ENCODE data around the gene NUDT3.
"Not testable (repeated sequence)": the region's sequence is repeated elsewhere in the genome, so short reads cannot be mapped to it uniquely, and the experiment has no call there.

NUDT3 gene

DNA sequence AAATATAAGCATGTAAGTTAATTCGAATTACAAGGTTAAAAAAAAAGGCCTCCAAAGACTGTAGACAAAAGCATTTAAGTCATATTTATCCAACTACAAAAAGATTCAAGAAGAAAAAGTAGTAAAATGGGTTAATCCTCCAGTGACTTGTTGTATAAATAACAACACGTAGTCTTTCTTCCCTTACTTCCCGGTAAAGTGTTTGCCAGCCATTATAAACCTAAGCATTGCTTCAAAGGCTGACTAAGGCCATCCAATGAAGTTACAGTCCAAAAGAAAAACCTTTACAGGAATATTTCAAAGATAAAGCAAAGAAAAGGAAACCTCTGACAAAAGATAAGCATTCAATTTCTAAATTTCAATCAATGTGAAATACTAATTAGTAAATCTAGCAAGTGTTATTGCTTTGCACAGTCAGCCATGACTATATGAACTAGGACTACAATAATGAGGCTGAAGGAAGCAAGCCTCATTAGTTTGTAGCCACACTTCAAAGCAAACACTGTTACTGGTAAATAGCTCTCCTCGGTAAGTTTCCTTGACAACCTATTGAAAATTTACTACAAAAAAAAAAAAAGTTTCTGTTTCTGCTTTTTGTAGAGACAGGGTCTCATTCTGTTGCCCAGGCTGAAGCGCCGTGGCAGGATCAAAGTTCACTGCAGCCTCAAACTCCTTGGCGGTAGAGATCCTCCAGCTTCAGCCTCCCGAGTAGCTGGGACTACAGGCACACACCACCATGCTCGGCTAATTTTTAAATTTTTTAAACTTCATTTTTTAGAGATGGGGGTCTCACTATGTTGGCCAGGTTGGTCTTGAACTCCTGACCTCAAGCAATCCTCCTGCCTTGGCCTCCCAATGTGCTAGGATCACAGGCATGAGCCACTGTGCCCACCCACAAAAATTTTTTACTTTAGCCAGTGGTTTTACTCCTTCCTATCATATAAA is 46.0 kb downstream of the NUDT3 start:
- no peak for DNase-seq (ENCODE audit: low read depth in 4 of 4, low spot score in 1 of 4)

DNA sequence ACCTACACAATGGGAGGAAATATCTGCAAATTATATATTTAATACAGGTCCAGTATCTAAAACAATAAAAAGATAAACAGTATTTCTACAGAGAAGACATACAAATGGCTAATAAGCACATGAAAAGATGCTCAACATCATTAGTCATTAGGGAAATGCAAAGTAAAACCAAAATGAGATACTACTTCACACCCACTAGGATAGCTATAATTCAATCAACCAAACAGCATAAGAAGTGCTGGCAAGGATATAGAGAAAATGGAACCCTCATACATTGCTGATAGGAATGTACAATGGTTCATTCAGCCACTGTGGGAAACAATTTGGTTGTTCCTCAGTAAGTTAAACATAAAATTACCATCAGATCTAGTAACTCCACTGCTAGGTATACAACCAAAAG is 48.7 kb downstream of the NUDT3 start:
- DNase-seq (ENCODE audit: low read depth in 4 of 4, low spot score in 1 of 4) = no peak

DNA sequence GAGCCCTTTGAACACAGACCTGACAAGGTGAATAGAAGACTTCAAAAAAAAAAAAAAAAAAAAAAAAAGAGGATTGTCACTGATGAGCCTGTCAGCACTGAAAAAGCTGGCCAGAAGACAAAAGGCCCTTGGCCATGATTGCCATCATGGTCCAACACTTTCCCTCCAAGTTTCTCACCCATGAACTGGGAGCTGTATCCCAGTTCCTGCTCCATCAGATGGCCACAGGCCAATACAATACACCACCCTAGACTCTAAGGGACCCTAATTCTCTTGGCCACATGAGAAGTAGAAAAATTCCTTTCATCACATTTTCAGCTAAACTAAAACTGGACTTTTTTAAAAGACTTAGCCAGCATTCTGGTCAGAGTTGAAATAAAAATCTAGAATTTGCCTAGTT is 50.2 kb downstream of the NUDT3 start:
- DNase-seq (ENCODE audit: low read depth in 4 of 4, low spot score in 1 of 4) = no peak

DNA sequence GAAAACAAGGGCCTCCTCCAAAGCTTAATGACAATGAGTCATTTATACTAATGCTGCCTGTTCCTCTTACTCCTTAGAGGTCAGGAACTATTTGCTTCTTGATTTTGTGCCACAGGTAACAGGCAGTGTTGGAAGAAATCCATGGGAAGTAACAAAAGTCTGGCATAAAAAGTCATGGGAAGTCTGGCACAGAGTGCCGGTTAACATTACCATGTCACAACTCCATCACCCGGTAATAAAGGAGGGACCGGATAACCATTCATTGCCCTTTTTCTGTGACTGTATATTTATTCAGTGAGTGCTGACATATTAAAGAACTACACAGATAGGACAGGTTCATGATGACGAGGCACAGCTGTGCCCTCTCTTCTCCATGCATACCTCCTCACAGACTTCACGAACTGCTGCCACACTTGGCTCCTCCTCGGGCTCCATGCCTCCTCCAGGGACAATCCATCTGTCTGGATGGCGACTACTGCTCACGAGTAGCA is 50.9 kb downstream of the NUDT3 start:
- DNase-seq (ENCODE audit: low read depth in 4 of 4, low spot score in 1 of 4) = no peak

DNA sequence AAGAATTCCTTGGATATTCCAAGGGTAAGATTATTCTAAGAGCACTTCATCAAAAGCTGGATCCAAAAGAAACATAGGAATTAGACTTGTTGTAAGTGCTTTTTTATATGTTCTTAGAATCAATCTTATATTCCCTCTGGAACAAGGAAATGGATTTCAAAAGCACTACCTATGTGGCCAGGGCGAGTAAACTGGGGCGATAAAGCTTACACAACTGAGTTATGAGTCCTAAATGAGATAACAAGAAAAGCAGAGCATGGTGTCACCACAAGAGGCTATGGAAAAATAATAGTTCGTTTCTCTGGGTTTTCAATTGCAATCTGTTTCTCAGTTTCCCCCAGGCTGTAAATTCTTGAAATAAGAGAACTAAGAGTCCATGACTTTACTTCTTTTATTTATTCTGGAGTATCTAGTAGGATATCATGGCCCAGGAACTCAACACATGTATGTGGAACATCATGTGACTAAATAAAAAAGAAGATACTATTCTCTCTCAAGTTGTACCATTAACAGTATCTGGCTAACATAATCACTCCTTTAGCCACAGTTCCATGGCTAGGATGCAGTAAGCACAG is 51.5 kb downstream of the NUDT3 start:
- DNase-seq (ENCODE audit: low read depth in 4 of 4, low spot score in 1 of 4) = no peak

DNA sequence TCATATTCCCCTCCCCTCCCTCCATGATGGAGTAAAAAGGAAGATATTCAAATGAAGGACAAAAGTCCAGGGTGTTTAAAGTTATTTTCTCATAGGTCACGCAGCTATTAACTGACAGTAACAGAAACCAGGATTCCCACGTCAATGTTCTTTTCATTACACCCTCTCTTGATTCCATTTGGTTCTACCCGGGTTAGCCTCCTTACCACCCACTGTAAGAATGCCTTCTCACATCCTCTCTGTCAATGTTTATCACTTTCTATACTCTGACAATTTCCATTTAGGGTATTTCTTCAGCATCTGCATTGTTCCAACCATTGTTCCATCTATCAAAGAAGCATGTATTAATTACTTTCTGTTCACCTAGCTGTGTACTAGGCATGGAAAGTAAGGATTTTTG is 52.1 kb downstream of the NUDT3 start:
- DNase-seq (ENCODE audit: low read depth in 4 of 4, low spot score in 1 of 4) = no peak

DNA sequence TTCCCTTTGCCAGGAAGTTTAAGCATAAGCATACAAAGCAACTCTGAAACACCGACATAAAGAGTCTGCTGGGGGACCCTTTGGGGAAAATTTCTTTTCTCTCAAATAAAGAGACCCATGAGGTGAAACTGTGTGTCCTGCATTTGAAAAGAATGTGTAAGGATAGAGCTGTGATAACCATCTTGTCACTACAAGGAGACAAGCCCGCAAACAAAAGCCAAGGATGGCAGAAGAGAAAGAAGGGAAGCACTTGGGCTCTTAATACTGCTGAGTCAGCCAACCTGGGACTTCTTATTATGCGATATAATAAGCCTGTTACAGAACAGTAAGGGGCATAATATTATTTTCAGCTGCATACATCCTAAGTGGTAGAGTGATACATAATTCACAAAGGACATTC is 52.5 kb downstream of the NUDT3 start:
- DNase-seq (ENCODE audit: low read depth in 4 of 4, low spot score in 1 of 4) = no peak

DNA sequence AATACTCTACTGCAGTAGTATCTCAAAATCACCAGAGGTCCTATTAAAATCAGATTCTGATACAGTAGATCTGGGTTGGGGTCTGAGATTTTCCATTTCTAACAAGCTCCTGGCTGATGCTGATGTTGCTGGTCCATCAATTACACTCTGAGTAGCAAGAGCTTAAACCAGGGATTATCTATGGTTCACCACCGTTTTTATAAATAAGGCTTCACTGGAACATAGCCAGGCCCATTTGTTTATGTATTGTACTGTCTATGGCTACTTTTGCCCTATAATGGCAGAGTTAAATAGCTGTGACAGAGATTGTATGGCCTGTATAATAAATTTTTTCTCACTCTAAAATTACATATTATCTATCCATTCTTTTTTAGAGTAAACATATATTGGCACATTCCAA is 53.0 kb downstream of the NUDT3 start:
- DNase-seq (ENCODE audit: low read depth in 4 of 4, low spot score in 1 of 4) = no peak

DNA sequence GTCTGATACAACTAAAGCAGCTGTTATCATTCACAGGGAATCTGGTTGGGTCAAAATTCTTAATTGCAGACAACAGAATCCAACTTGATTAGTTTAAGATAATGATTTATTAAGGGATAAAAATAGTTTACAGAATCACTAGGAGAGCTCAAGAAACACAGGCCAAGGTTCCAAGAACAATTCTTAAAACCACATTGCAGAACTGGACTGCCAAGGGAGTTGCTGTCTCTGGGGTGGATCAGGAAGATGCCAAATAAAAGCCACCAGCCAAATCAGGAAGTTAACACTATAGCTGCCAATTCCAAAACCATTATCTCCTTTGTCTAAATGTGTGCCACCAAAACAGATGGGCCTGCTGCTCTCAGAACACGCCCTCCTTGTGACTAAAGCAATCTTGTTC is 53.7 kb downstream of the NUDT3 start:
- DNase-seq (ENCODE audit: low read depth in 4 of 4, low spot score in 1 of 4) = no peak

DNA sequence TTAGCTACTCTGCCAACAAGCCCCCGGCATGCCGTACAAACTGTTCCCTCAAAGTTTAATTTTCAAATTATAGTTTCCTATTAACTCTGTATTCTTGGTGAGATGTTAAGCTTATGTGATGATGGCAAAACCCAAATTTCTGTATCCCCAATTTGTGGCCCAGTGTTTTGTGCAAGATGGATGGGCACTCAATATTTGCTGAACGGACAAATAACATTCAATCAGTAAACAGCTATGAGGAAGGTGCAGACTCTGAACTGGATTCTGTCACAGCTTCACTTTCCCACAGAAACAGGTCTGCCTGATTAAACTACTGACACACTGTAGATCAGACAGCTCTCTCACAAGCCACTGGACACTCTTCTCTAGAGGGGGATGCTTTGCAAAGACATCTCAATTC is 54.1 kb downstream of the NUDT3 start:
- no peak for DNase-seq (ENCODE audit: low read depth in 4 of 4, low spot score in 1 of 4)

DNA sequence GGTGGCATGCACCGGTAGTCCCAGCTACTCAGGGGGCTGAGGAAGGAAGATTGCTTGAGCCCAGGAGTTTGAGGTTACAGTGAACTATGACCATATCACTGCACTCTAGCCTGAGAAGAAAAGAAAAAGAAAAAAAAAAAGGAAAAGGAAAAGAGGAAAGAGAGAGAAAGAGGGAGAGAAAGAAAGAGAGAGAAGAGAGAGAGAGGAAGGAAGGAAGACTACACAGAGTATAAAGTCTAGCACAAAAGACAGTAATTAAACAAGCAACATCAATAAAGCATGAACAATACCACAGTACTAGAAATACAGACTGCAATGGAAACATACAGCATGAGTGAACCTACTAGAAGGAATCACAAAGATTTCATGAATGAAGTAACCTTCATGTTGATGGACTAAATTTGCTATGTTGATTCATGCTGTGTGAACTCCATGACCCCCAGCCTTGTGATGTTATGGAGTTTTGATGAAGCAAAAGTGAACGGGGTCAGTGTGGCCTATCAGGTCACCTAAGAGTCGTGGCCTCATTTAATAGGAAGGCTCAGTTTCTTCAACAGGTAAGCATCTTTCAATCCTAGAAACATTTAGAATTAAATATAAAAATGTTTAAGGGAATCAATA is 57.6 kb downstream of the NUDT3 start:
- no peak for DNase-seq (ENCODE audit: low read depth in 4 of 4, low spot score in 1 of 4)

DNA sequence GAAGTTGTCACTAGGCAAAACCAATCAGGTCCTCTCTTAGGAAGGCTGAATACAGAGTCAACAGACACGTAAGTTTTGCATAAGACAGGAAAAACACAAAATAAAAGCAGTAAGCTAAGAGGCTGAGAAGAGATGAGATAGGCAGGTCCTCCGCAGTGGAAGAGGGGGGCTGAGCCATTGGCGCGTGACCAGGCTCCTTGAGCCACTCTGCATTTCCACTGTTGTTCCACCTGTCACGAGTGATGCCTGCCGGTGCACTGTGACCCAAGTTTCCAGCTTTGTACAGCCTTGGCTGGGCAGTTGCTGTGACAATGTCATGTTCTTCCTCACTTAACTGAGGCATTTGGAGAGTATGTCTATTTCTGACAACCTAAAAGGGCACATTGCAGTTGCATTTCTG is 58.6 kb downstream of the NUDT3 start:
- DNase-seq (ENCODE audit: low read depth in 4 of 4, low spot score in 1 of 4) = no peak

DNA sequence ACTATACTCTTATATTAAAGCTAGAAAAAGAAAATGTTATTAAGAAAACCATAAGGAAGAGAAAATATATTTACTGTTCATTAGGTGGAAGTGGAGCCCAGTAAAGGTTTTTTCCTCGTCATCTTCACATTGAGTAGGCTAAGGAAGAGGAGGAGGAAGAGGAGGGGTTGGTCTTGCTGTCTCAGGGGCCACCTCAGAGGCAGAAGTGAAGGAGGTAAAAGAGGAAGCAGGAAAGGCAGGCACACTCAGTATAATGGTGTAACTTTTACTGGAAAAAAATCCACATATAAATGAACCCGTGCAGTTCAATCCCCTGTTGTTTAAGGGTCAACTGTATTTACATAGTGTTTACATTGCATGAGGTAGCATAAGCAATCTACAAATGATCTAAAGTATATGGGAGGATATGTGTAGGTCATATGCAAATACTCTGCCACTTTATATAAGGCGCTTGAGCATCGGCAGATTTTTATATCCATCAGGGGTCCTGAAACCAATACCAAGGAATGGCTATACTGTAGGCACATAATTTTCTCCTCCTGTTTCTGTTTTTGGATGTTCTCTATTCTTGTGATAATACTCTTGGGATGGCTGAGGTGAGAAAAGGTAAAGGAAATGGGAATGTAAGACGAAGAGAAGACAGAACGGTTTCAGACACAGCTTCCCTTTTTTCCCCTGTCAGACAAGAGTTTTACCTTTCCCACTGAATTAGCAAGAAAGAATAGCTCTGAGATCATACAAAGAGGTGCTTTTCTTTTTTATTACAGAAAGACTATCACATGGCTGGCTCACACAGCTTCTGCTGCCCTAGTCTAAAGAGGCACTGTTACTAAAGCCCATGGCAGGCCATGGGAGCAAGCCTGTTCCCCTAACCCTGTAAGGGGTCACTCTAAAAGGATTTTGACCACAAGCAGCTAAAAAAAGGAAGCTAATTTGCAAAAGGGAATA is 59.9 kb downstream of the NUDT3 start:
- DNase-seq (ENCODE audit: low read depth in 4 of 4, low spot score in 1 of 4) = no peak

DNA sequence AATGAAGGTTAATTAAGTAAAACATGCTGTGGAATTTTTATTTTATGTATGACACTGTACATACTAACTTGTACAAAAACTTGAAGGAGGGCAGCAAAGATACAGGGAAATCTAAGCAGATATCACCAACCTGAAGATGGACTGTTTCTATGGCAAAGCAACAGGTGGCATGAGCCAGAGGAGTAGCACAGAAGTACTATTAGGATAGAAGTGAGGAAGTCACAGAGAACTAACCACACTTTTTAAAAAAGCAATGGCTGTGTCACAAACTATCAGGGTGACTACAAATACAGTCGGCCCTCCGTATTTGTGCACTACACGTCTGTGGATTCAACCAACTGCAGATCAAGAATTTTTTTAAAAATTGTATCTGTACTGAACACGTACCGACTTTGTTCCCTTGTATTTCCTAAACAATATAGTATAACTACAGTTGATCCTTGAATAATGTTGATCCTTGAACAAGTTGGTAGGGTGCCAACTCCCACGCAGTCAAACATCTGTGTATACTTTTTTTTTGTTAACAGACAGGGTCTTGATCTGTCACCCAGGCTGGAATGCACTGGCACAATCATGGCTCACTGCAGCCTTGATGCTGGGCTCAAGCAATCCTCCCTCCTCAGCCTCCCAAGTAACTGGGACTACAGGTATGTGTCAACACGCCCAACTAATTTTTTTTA is 61.0 kb downstream of the NUDT3 start:
- DNase-seq (ENCODE audit: low read depth in 4 of 4, low spot score in 1 of 4) = no peak

DNA sequence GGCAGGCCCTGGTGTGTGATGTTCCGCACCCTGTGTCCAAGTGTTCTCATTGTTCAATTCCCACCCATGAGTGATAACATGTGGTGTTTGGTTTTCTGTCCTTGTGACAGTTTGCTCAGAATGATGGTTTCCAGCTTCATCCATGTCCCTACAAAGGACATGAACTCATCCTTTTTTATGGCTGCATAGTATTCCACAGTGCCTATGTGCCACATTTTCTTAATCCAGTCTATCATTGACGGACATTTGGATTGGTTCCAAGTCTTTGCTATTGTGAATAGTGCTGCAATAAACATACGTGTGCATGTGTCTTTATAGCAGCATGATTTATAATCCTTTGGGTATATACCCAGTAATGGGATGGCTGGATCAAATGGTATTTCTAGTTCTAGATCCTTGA is 62.7 kb downstream of the NUDT3 start:
- not testable (repeated sequence) for DNase-seq (ENCODE audit: low read depth in 4 of 4, low spot score in 1 of 4)

DNA sequence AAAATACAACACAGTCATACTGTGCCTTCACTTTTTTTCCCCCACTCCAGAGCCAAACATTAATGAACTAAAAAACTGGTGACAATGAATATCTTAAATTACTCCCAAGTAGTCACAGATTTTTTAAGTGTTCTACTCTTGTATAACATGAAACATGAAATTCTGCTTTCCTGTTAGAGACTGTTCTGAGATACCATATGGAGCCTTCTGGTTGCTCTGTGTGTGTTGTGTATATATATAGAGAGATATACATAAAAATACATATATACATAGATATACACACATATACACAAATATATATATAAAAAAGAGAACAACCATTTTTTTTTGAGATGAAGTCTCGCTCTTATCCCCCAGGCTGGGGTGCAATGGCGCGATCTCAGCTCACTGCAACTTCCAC is 63.5 kb downstream of the NUDT3 start:
- no peak for DNase-seq (ENCODE audit: low read depth in 4 of 4, low spot score in 1 of 4)

DNA sequence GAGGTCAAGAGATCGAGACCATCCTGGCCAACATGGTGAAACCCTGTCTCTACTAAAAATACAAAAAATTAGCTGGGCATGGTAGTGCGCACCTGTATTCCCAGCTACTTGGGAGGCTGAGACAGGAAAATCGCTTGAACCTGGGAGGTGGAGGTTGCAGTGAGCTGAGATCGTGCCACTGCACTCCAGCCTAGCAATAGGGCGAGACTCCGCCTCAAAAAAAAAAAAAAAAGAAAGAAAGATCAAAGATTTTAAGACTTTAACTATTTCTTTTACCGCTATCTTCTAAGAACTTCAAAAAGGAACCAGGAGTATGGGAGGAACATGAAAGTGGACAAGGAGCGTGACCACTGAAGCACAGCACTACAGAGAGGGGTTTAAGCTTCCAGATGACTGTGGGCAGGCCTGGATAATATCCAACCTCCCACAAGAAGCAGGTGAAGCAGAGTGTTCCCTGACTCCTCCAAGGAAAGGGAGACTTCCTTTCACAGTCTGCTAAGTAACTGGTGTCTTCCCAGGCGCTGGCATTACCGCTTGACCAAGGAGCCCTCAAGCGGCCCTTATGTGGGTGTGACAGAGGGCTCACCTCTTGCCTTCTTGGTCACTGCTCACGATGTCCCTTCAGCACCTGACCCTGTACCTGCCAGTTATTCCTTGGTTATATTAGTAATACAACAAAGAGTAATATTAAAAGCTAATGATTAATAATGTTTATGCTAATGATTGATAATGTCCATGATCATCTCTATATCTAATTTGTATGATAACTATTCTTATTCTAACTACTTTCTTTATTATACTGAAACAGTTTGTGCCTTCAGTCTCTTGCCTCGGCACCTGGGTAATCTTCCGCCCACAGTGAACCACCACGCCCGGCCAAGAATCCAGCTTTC is 64.9 kb downstream of the NUDT3 start:
- not testable (repeated sequence) for DNase-seq (ENCODE audit: low read depth in 4 of 4, low spot score in 1 of 4)

DNA sequence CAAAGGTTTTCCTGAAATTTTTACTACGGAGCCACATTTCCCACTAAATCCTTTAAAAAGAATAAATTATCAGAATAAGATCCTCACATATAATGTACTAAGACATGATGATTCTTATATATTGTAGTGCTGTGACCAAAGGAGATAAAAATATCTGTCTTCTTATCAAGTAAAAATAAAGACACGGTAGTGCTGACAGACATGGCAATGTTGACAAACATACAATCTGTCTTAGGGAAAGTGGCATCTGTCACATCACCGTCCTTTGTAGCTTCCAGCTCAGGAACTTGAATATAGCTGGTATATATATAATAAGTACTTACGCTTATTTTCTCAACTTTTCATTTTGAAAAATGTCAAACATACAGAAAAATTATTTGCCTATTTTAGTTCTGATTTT is 66.8 kb downstream of the NUDT3 start:
- no peak for DNase-seq (ENCODE audit: low read depth in 4 of 4, low spot score in 1 of 4)

DNA sequence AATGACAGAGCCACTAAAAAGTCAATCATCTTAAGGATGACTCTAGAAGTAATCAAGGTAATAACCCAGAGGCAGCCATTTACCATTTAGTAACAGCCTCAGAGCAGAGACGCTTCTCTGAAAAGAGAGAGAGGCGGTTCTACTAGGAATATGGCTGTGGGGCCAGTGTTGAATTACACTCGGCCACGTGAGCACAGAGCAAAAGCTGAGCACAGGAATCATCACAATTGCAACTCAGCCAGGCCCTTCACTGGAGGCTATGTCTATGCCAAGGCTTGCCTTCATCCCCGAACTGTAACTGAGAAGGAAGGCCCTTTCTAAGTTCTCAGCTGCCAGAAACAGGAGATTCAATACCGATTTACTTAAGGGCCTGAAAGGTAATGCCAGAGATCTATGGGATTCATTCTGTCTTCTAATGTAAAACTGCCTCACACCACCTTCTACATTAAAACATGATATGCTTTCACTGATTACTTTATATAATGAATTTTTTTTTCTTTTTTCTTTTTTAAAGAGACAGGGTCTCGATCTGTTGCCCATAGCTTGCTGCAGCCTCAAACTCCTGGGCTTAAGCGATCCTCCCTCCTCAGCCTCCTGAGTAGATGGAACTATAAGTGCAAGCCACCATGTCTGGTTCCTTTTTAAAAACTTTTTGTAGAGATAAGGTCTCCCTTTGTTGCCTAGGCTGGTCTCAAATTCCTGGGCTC is 67.6 kb downstream of the NUDT3 start:
- DNase-seq (ENCODE audit: low read depth in 4 of 4, low spot score in 1 of 4) = no peak

All from stimulated activated CD4-positive, alpha-beta T cell treated with anti-CD3 and anti-CD28 coated beads, Interleukin-1b, Interleukin-23, amount 100 ng/mL, for 24 hours (primary cell).